NCI-H526 treated with DMSO at 0.1 percent for 48 hours (cell line): ENCODE data around the gene TPBG.
A peak's percentile ranks its signal among the peaks of the same experiment; 100 is the strongest.
"Not testable (repeated sequence)": the region's sequence is repeated elsewhere in the genome, so short reads cannot be mapped to it uniquely, and the experiment has no call there.

Source experiments
- DNase-seq: peaks from one replicate; lab custom pipeline; 2025; lab: John Stamatoyannopoulos, UW

TPBG gene

GRCh38 chr6:82374516-82374915 is 10.9 kb downstream of the TPBG start:
- DNase-seq, result no peak

GRCh38 chr6:82376636-82377035 is 13.0 kb downstream of the TPBG start:
- no peak for DNase-seq

- no peak for DNase-seq
These were observed 17.1 kb downstream of the TPBG start for GRCh38 chr6:82380566-82381185.

GRCh38 chr6:82381278-82381677 is 17.7 kb downstream of the TPBG start:
- no peak for DNase-seq

GRCh38 chr6:82385102-82385501 is 21.5 kb downstream of the TPBG start:
- DNase-seq, result peak; percentile 11

GRCh38 chr6:82385546-82385945 is 21.9 kb downstream of the TPBG start:
- no peak for DNase-seq

GRCh38 chr6:82385961-82386360 is 22.3 kb downstream of the TPBG start:
- DNase-seq, result no peak

GRCh38 chr6:82394770-82395169 is 31.2 kb downstream of the TPBG start:
- DNase-seq, result not testable (repeated sequence)

GRCh38 chr6:82396964-82397751 is 33.5 kb downstream of the TPBG start:
- no peak for DNase-seq

- DNase-seq, result no peak
These were observed 34.5 kb downstream of the TPBG start for GRCh38 chr6:82397962-82398692.

- no peak for DNase-seq
These were observed 45.4 kb downstream of the TPBG start for GRCh38 chr6:82408952-82409431.

- DNase-seq, result no peak
These were observed 46.6 kb downstream of the TPBG start for GRCh38 chr6:82410151-82410648.

- DNase-seq, result no peak
These were observed 50.3 kb downstream of the TPBG start for GRCh38 chr6:82413868-82414267.

- DNase-seq, result no peak
These were observed 52.2 kb downstream of the TPBG start for GRCh38 chr6:82415820-82416219.

- no peak for DNase-seq
These were observed 52.7 kb downstream of the TPBG start for GRCh38 chr6:82416346-82416745.
